ENCODE measurements around the gene TMEM200A. TPM values are rescaled to one million over a fixed set of nuclear protein-coding genes. Genes with fewer than 3 reads are reported as not detected.

The TMEM200A gene
- total RNA-seq, 6 donors from 2014 or later = under 0.01 to 5.5 (median 3.3) TPM

DNA sequence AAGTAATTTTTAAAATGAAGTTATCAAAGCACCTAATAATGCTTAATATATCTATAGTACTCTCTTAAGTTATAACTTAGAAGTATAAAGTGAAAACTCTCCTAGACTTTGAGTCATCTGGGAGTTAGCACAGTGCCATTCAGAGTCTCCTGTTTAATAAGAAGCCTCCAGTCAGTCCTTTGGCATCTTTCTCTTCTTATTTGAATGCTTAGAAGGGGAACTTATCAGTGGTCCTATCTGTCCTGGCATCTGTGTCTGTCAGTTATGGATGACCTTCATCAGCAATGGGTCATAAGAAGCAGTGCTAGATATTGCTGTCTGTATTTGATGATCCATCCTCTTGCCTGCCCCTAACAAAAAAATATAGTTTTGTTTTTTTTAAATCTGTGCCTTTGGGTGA is 15.2 kb downstream of the TMEM200A start:
- H3K36me3 ChIP-seq = no peaks in the 10 kb centered on the region
- DNase-seq (no peak), ATAC-seq (ENCODE audit: low FRiP score in 2 of 2) (no peak)
- TF ChIP-seq, protein P1, sequence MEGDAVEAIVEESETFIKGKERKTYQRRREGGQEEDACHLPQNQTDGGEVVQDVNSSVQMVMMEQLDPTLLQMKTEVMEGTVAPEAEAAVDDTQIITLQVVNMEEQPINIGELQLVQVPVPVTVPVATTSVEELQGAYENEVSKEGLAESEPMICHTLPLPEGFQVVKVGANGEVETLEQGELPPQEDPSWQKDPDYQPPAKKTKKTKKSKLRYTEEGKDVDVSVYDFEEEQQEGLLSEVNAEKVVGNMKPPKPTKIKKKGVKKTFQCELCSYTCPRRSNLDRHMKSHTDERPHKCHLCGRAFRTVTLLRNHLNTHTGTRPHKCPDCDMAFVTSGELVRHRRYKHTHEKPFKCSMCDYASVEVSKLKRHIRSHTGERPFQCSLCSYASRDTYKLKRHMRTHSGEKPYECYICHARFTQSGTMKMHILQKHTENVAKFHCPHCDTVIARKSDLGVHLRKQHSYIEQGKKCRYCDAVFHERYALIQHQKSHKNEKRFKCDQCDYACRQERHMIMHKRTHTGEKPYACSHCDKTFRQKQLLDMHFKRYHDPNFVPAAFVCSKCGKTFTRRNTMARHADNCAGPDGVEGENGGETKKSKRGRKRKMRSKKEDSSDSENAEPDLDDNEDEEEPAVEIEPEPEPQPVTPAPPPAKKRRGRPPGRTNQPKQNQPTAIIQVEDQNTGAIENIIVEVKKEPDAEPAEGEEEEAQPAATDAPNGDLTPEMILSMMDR (IDR thresholded peaks at IDR 0.05) = no peak
- TF ChIP-seq POLR2A (IDR thresholded peaks at IDR 0.05) (no peak), POLR2AphosphoS5 (IDR thresholded peaks at IDR 0.05) (no peak), EP300 (IDR thresholded peaks at IDR 0.05) (no peak)
- H3K27me3 ChIP-seq = no peaks in the 10 kb centered on the region
- no peak overlapping the region for H3K27ac ChIP-seq
- H3K4me3 ChIP-seq = no peak overlapping the region
- no peaks in the 10 kb centered on the region for H3K9me3 ChIP-seq
- H3K4me1 ChIP-seq = peaks cover 0 to 10% (median 0%) of the 10 kb centered on the region in 4 donors

DNA sequence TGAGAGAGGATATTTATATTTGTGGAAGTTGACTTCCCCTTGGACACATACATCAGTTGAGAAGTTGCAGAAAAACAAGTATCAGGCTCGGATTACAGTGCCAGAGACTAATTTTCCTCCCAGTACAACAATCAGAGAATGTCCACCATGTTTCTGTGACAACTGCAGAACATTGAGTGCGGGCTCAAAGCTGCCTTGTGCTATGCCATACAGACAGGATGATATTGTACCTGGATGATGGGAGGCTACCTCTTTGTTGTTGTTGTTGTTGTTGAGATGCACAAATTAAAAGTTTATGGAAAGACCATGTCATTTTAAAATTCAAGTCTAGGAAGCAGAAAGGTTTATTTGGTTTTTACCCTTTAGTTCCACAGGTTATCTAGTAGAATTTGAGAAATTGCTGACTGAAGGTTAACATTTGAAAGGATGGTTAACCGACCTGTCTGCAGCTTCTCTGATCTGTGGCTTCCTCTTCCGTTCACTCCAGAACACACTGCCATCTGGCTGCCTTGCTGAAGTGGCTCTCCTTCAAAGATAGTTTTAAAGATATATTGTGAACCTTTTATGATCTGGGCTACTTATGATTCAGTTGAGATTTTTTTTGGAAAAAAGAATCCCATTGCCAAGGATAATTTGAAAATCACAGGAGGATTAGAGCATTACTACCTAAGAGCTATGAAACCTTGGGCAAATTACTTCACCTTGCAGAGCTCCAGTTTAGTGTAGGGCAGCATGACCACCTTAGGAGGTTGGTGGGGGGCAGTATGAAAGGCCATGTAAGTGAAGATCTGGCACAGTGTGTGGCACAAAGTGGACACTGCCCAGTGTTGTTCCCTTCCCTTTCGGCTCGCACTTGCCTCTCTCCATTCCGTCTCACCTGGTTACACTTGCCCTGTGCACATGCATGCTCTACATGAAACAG is 15.9 kb downstream of the TMEM200A start:
- no peak overlapping the region for H3K27ac ChIP-seq
- no peak overlapping the region for H3K4me3 ChIP-seq
- no peaks in the 10 kb centered on the region for H3K27me3 ChIP-seq
- ATAC-seq (ENCODE audit: low FRiP score in 2 of 2) = peak in 1 of 2 donors; percentile 58
- H3K4me1 ChIP-seq = peaks cover 0 to 10% (median 0%) of the 10 kb centered on the region in 4 donors
- H3K9me3 ChIP-seq = no peaks in the 10 kb centered on the region
- no peak for DNase-seq
- TF ChIP-seq POLR2A (IDR thresholded peaks at IDR 0.05) = no peak
- no peak for TF ChIP-seq POLR2AphosphoS5 (IDR thresholded peaks at IDR 0.05)
- no peak for TF ChIP-seq EP300 (IDR thresholded peaks at IDR 0.05)
- TF ChIP-seq, protein P1 (IDR thresholded peaks at IDR 0.05) = no peak
- WGBS, 2 donors = 71% methylated on average over 7 of the region's 7 CpGs
- H3K36me3 ChIP-seq = no peaks in the 10 kb centered on the region

DNA sequence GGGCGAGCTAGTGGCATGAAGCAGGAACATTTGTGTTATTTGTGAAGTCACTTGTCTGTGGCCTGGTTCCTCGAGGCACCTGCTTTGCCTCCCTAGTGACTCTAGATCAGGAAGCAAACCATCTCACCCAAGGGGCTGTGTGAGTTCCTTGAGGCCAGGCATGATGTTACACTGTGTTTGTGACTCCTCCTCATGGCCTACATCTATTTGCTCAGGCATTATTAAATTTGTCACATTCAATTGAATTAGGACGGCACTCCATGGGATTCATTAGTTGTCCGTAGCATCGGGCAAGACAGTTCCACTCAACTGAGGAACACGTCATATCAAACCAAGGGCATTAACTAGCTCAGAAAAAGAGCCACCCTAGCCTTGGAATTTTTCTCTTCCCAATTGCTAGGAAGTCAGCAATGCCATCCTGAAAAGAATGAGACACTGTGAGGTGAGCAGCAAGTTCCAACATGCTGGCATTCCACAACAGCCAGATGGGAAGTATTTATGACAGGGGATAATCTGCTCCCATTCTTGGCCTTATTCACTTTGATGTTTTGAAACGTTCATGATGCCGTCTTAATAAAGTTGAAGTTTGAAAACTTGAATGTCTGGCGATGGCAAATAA is 17.2 kb downstream of the TMEM200A start:
- Histone ChIP-seq H3K4me1 (peaks cover 0 to 4% (median 0%) of the 10 kb centered on the region in 4 donors), H3K9me3 (no peaks in the 10 kb centered on the region), H3K27me3 (no peaks in the 10 kb centered on the region), H3K36me3 (no peaks in the 10 kb centered on the region), H3K27ac (no peak overlapping the region), H3K4me3 (no peak overlapping the region)
- no peak for TF ChIP-seq POLR2A (IDR thresholded peaks at IDR 0.05)
- TF ChIP-seq, protein P1 (IDR thresholded peaks at IDR 0.05) = no peak
- TF ChIP-seq POLR2AphosphoS5 (IDR thresholded peaks at IDR 0.05) = no peak
- TF ChIP-seq EP300 (IDR thresholded peaks at IDR 0.05) = no peak
- DNase-seq (no peak), ATAC-seq (ENCODE audit: low FRiP score in 2 of 2) (no peak)
- 77 to 85% methylated on average over 9 of the region's 9 CpGs for WGBS, 2 donors

DNA sequence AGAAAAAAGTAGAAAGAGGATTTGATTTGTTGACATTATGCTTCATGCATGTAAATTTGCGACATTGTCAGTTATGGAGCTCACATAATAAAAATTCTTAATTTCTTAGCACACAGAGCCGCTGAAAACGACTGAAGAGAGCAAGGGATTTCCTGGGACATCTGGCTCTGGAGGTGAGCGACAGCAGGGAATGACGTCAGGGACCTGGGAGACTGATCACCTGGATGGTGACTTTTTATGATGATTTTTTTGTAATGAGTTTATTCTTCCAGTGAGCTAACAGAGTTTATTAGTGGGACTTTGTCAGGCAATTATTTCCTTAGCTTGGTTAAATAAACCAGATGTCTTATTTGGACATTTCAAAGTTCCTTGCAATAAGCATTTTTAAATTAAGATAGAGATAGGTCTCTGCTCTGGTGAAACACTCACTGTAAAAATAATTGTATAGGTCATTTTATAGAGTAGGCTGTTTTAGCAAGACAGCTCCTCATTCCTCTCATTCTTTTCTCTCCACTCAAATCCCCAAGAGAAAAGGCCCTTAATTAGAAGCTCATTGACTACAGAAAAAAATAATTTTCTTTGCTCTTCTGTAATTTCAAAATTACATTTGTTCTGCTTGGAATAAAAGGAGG is 19.4 kb downstream of the TMEM200A start:
- no peak for ATAC-seq (ENCODE audit: low FRiP score in 2 of 2)
- TF ChIP-seq, protein P1 (IDR thresholded peaks at IDR 0.05) = no peak
- no peak for TF ChIP-seq POLR2AphosphoS5 (IDR thresholded peaks at IDR 0.05)
- no peak for TF ChIP-seq EP300 (IDR thresholded peaks at IDR 0.05)
- no peak for TF ChIP-seq POLR2A (IDR thresholded peaks at IDR 0.05)
- no peaks in the 10 kb centered on the region for H3K9me3 ChIP-seq
- H3K27ac ChIP-seq = no peak overlapping the region
- DNase-seq = no peak
- 84 to 88% methylated on average over 5 of the region's 5 CpGs for WGBS, 2 donors
- no peaks in the 10 kb centered on the region for H3K27me3 ChIP-seq
- no peaks in the 10 kb centered on the region for H3K36me3 ChIP-seq
- peaks cover 0 to 4% (median 0%) of the 10 kb centered on the region in 4 donors for H3K4me1 ChIP-seq
- H3K4me3 ChIP-seq = no peak overlapping the region

All from upper lobe of left lung (tissue), 6 donors.